Nephron (organoid): ENCODE results near the gene GRM5.

Experiments used
- H3K27ac Mint-ChIP-seq, 3 experiments: 2 replicates each; pipeline ENCODE4 v1.8.0; 2020; ENCODE audit warnings: mixed read lengths in 3 of 3, mild to moderate bottlenecking in 2 of 3, moderate library complexity in 1 of 3
- H3K27me3 Mint-ChIP-seq: 2 replicates; pipeline ENCODE4 v1.8.0; 2021; ENCODE audit warnings: low read depth, mild to moderate bottlenecking, moderate library complexity, mixed read lengths
- H3K36me3 Mint-ChIP-seq: 2 replicates; pipeline ENCODE4 v1.8.0; 2020; ENCODE audit warnings: low read depth, mixed read lengths
- H3K4me1 Mint-ChIP-seq: 2 replicates; pipeline ENCODE4 v1.8.0; 2020; ENCODE audit warnings: mixed read lengths
- H3K4me3 Mint-ChIP-seq, 3 experiments: 2 replicates each; pipeline ENCODE4 v1.8.0; 2020; ENCODE audit warnings: mild to moderate bottlenecking in 3 of 3, mixed read lengths in 3 of 3, moderate library complexity in 2 of 3
- H3K9me3 Mint-ChIP-seq: 2 replicates; pipeline ENCODE4 v1.8.0; 2020; ENCODE audit warnings: mixed read lengths
- CTCF ChIP-seq, 3 experiments: fragments of 200-600 bp; sonication (generic); IDR thresholded peaks; one replicate each; pipeline ENCODE4 v1.5.0; 2021; ENCODE audit warnings: antibody characterized with exemption in 3 of 3; ENCODE audit not compliant: unreplicated experiment in 3 of 3

The GRM5 gene

GRCh38 chr11:88455974-88456373 is 609.8 kb downstream of the GRM5 start:
- H3K9me3 Mint-ChIP-seq = peaks cover 6% of the 10 kb centered on the region
- H3K27me3 Mint-ChIP-seq = no peaks in the 10 kb centered on the region

GRCh38 chr11:88454881-88455280 is 610.9 kb downstream of the GRM5 start:
- no peak for TF ChIP-seq CTCF (IDR thresholded peaks at IDR 0.05; ENCODE audit: unreplicated experiment in 3 of 3)
- Mint-ChIP-seq H3K9me3 (peaks cover 2% of the 10 kb centered on the region), H3K27me3 (no peaks in the 10 kb centered on the region), H3K4me3 (no peak overlapping the region), H3K4me1 (peaks cover 5% of the 10 kb centered on the region), H3K27ac (no peak overlapping the region), H3K36me3 (no peaks in the 10 kb centered on the region)

More at GRCh38 chr11:88455974-88456373, 609.8 kb downstream of the GRM5 start:
- H3K36me3 Mint-ChIP-seq = no peaks in the 10 kb centered on the region
- peaks cover 5% of the 10 kb centered on the region for H3K4me1 Mint-ChIP-seq
- TF ChIP-seq CTCF (IDR thresholded peaks at IDR 0.05; ENCODE audit: unreplicated experiment in 3 of 3) = no peak
- H3K27ac Mint-ChIP-seq = no peak overlapping the region
- no peak overlapping the region for H3K4me3 Mint-ChIP-seq
